Kidney (tissue), 14 donors: ENCODE data around the gene FNBP1. TPM values are rescaled to one million over a fixed set of nuclear protein-coding genes. Genes with fewer than 3 reads are reported as not detected.

Source experiments
- DNase-seq, 5 donors: peaks; one replicate each; pipeline ENCODE4 v3.0.0-alpha.2; 2013 to 2020
- FAIRE-seq: peaks from 2 replicates; lab custom pipeline; 2012; peaks lifted over from hg19 to GRCh38; lab: Jason Lieb, UNC
- H3K27ac ChIP-seq, 2 donors: one replicate each; pipeline ENCODE4 v1.7.0; 2013; ENCODE audit warnings: low read depth in 2 of 2, low read length in 2 of 2, inconsistent platforms in 1 of 2
- H3K27me3 ChIP-seq: one replicate; pipeline ENCODE4 v1.7.1; 2013; ENCODE audit warnings: low read length, inconsistent platforms; ENCODE audit not compliant: control insufficient read depth, insufficient read depth
- H3K36me3 ChIP-seq, 3 donors: one replicate each; pipeline versions ENCODE4 v1.7.0 to v1.7.1; 2013; ENCODE audit warnings: low read length in 3 of 3, control low read depth in 1 of 3, inconsistent platforms in 1 of 3; ENCODE audit not compliant: insufficient read depth in 3 of 3, control insufficient read depth in 2 of 3
- H3K4me1 ChIP-seq, 3 donors: one replicate each; pipeline versions ENCODE4 v1.7.0 to v1.7.1; 2013; ENCODE audit warnings: low read length in 3 of 3, inconsistent platforms in 1 of 3, low read depth in 1 of 3; ENCODE audit not compliant: control insufficient read depth in 2 of 3, insufficient read depth in 2 of 3
- H3K4me3 ChIP-seq, 3 donors: one replicate each; pipeline versions ENCODE4 v1.7.0 to v1.8.1; 2013; ENCODE audit warnings: low read length in 3 of 3, control low read depth in 1 of 3, inconsistent platforms in 1 of 3
- H3K9ac ChIP-seq, 3 donors: one replicate each; pipeline versions ENCODE4 v1.7.0 to v1.7.1; 2013; ENCODE audit warnings: low read length in 3 of 3, control low read depth in 1 of 3, inconsistent platforms in 1 of 3
- H3K9me3 ChIP-seq, 3 donors: one replicate each; pipeline versions ENCODE4 v1.7.0 to v1.7.1; 2013; ENCODE audit warnings: low read length in 3 of 3, control low read depth in 1 of 3, inconsistent platforms in 1 of 3; ENCODE audit not compliant: control insufficient read depth in 2 of 3, insufficient read depth in 1 of 3
- CTCF ChIP-seq: IDR thresholded peaks from 3 replicates; pipeline ENCODE4 v1.5.1; 2012; ENCODE audit warnings: mild to moderate bottlenecking, moderate library complexity, borderline replicate concordance; ENCODE audit not compliant: insufficient read depth; ENCODE audit errors: extremely low read depth
- intact Hi-C: fragments of 100-400 bp; cut with DNase I; formaldehyde crosslinking; loops from one replicate; pipeline ENCODE4 v1.11.1; 2022
- polyA plus RNA-seq: library from polyadenylated mRNA; stranded (reverse); fragments of 350-450 nt; fragmentation: Illumina TruSeq; extraction: RNeasy Lipid Tissue Mini Kit (QIAGEN cat#74804); gene quantifications from one replicate; pipeline ENCODE4 v1.2.3, GENCODE V29; 2014; ENCODE audit warnings: low read depth, low replicate concordance; ENCODE audit not compliant: insufficient read depth
- total RNA-seq: library from RNA; stranded (reverse); fragmentation: NEBNext Ultra II Directional; extraction: Animal tissue kit (Norgen Biotek cat#: 25700); gene quantifications from one replicate; pipeline ENCODE4 v1.2.1, GENCODE V29; 2021
- donor health status: control.
- donor health status: control.
- donor health status: control.
- donor health status: control.
- donor health status: control.
- donor health status: DM: yes; HTN: yes; CAD: no.
- donor health status: Normal renal cell carcinoma (clear cell type).

Gene FNBP1
- total and polyA plus RNA-seq, 2 donors from 2014 or later: 9.7 to 51.7 TPM

GRCh38 chr9:129954868-129955550 lies 88.0 kb downstream of the FNBP1 start:
- H3K4me1 ChIP-seq: peaks cover 0 to 4% (median 0%) of the 10 kb centered on the region in 3 donors
- FAIRE-seq: no peak
- H3K27me3 ChIP-seq: no peaks in the 10 kb centered on the region
- DNase-seq: no peak
- H3K36me3 ChIP-seq: peaks cover 0 to 7% (median 3%) of the 10 kb centered on the region in 3 donors
- no peak overlapping the region for H3K27ac ChIP-seq
- no peak for TF ChIP-seq CTCF
- no peaks in the 10 kb centered on the region for H3K9me3 ChIP-seq
- intact Hi-C loops: no loop called here
- no peak overlapping the region for H3K9ac ChIP-seq
- H3K4me3 ChIP-seq: no peak overlapping the region

GRCh38 chr9:129953736-129954135 lies 89.3 kb downstream of the FNBP1 start:
- DNase-seq (no peak), FAIRE-seq (no peak)
- no peak for TF ChIP-seq CTCF
- no peak overlapping the region for H3K4me3 ChIP-seq
- no peaks in the 10 kb centered on the region for H3K9me3 ChIP-seq
- peaks cover 0 to 7% (median 3%) of the 10 kb centered on the region in 3 donors for H3K36me3 ChIP-seq
- intact Hi-C loops: no loop called here
- peaks cover 0 to 4% (median 0%) of the 10 kb centered on the region in 3 donors for H3K4me1 ChIP-seq
- no peaks in the 10 kb centered on the region for H3K27me3 ChIP-seq
- no peak overlapping the region for H3K9ac ChIP-seq
- H3K27ac ChIP-seq: no peak overlapping the region

- Histone ChIP-seq H3K4me1 (peaks cover 0 to 4% (median 0%) of the 10 kb centered on the region in 3 donors), H3K9ac (no peak overlapping the region), H3K27ac (no peak overlapping the region), H3K36me3 (peaks cover 0 to 3% (median 0%) of the 10 kb centered on the region in 3 donors), H3K9me3 (no peaks in the 10 kb centered on the region), H3K4me3 (no peak overlapping the region), H3K27me3 (no peaks in the 10 kb centered on the region)
- no peak for TF ChIP-seq CTCF
- intact Hi-C loops: no loop called here
- FAIRE-seq (no peak), DNase-seq (no peak)
These were observed 90.7 kb downstream of the FNBP1 start for GRCh38 chr9:129952337-129952736.
